Suprapubic skin (tissue), 4 donors: Measurements from ENCODE around the gene HORMAD2. TPM values are rescaled to one million over a fixed set of nuclear protein-coding genes. Genes with fewer than 3 reads are reported as not detected.

Experiments used
- DNase-seq, 2 donors: peaks; one replicate each; pipeline ENCODE4 v3.0.0-alpha.2; 2019; ENCODE audit warnings: low spot score in 2 of 2
- H3K27ac ChIP-seq: fragments of 200-600 bp; sonication (generic); one replicate; pipeline ENCODE4 v1.5.1; 2019
- H3K27me3 ChIP-seq: fragments of 200-600 bp; sonication (generic); one replicate; pipeline ENCODE4 v1.5.1; 2019
- H3K36me3 ChIP-seq: fragments of 200-600 bp; sonication (generic); one replicate; pipeline ENCODE4 v1.5.1; 2019
- H3K4me1 ChIP-seq: fragments of 200-600 bp; sonication (generic); one replicate; pipeline ENCODE4 v1.5.1; 2019
- H3K4me3 ChIP-seq: fragments of 200-600 bp; sonication (generic); one replicate; pipeline ENCODE4 v1.5.1; 2019; ENCODE audit warnings: mild to moderate bottlenecking
- H3K9me3 ChIP-seq: fragments of 200-600 bp; sonication (generic); one replicate; pipeline ENCODE4 v1.5.1; 2019
- CTCF ChIP-seq, 2 donors: fragments of 200-600 bp in 1 of 2; fragments of 450-650 bp in 1 of 2; sonication (generic) in 1 of 2; IDR thresholded peaks; one replicate each; pipeline ENCODE4 v1.5.1; 2016 to 2019; ENCODE audit warnings: antibody characterized with exemption in 2 of 2, mild to moderate bottlenecking in 1 of 2, moderate library complexity in 1 of 2
- EP300 ChIP-seq: sonication (generic); formaldehyde crosslinking; IDR thresholded peaks from one replicate; pipeline ENCODE4 v1.6.1; 2017; ENCODE audit warnings: antibody characterized with exemption
- POLR2A ChIP-seq, 2 donors: fragments of 450-650 bp; IDR thresholded peaks; one replicate each; pipeline ENCODE4 v1.6.1; 2017; ENCODE audit warnings: antibody characterized with exemption in 2 of 2, mild to moderate bottlenecking in 2 of 2, moderate library complexity in 2 of 2
- POLR2AphosphoS5 ChIP-seq, 3 donors: sonication (generic); formaldehyde crosslinking; IDR thresholded peaks; one replicate each; pipeline ENCODE4 v1.6.1; 2017; ENCODE audit warnings: antibody characterized with exemption in 3 of 3
- WGBS: methylation state at CpG from one replicate; pipeline ENCODE4 v1.1.5; 2018; 5-methylcytosine and 5-hydroxymethylcytosine counted together
- total RNA-seq, 4 donors: library from RNA; depleted of rRNA; stranded (reverse); fragments of >200 nt; gene quantifications; one replicate each; pipeline ENCODE4 v1.1.0, GENCODE V29; 2016

The HORMAD2 gene
- total RNA-seq, 4 donors from 2014 or later = not detected

GRCh38 chr22:30183861-30184278, 103.6 kb downstream of the HORMAD2 start:
- no peaks in the 10 kb centered on the region for H3K4me1 ChIP-seq
- no peak overlapping the region for H3K27ac ChIP-seq
- TF ChIP-seq EP300 = no peak
- TF ChIP-seq POLR2AphosphoS5 (IDR thresholded peaks at IDR 0.05) = no peak
- TF ChIP-seq POLR2A (IDR thresholded peaks at IDR 0.05) = no peak
- no peak for TF ChIP-seq CTCF (IDR thresholded peaks at IDR 0.05)
- H3K36me3 ChIP-seq = no peaks in the 10 kb centered on the region
- 71% methylated on average over 2 of the region's 2 CpGs for WGBS
- no peak for DNase-seq
- H3K4me3 ChIP-seq = no peak overlapping the region
- H3K27me3 ChIP-seq = no peaks in the 10 kb centered on the region
- no peaks in the 10 kb centered on the region for H3K9me3 ChIP-seq

GRCh38 chr22:30185129-30185528, 104.9 kb downstream of the HORMAD2 start:
- TF ChIP-seq CTCF (IDR thresholded peaks at IDR 0.05) = no peak
- Histone ChIP-seq H3K4me3 (no peak overlapping the region), H3K9me3 (no peaks in the 10 kb centered on the region), H3K27ac (no peak overlapping the region), H3K36me3 (no peaks in the 10 kb centered on the region), H3K27me3 (no peaks in the 10 kb centered on the region), H3K4me1 (no peaks in the 10 kb centered on the region)
- no peak for DNase-seq
- 92% methylated on average over 5 of the region's 5 CpGs for WGBS

GRCh38 chr22:30185549-30185948, 105.3 kb downstream of the HORMAD2 start:
- no peaks in the 10 kb centered on the region for H3K27me3 ChIP-seq
- no peak overlapping the region for H3K4me3 ChIP-seq
- no peak for DNase-seq
- H3K4me1 ChIP-seq = no peaks in the 10 kb centered on the region
- no peaks in the 10 kb centered on the region for H3K9me3 ChIP-seq
- no peak overlapping the region for H3K27ac ChIP-seq
- TF ChIP-seq POLR2AphosphoS5 (IDR thresholded peaks at IDR 0.05) (no peak), EP300 (no peak), CTCF (IDR thresholded peaks at IDR 0.05) (no peak), POLR2A (IDR thresholded peaks at IDR 0.05) (no peak)
- H3K36me3 ChIP-seq = no peaks in the 10 kb centered on the region

GRCh38 chr22:30186041-30186440, 105.8 kb downstream of the HORMAD2 start:
- Histone ChIP-seq H3K4me3 (no peak overlapping the region), H3K9me3 (no peaks in the 10 kb centered on the region), H3K27me3 (no peaks in the 10 kb centered on the region), H3K4me1 (no peaks in the 10 kb centered on the region), H3K36me3 (no peaks in the 10 kb centered on the region), H3K27ac (no peak overlapping the region)
- no peak for DNase-seq
- TF ChIP-seq POLR2A (IDR thresholded peaks at IDR 0.05) (no peak), EP300 (no peak), CTCF (IDR thresholded peaks at IDR 0.05) (no peak), POLR2AphosphoS5 (IDR thresholded peaks at IDR 0.05) (no peak)

GRCh38 chr22:30186510-30186909, 106.2 kb downstream of the HORMAD2 start:
- 89% methylated on average over 5 of the region's 5 CpGs for WGBS
- Histone ChIP-seq H3K27ac (no peak overlapping the region), H3K9me3 (no peaks in the 10 kb centered on the region), H3K4me1 (no peaks in the 10 kb centered on the region), H3K27me3 (no peaks in the 10 kb centered on the region), H3K4me3 (no peak overlapping the region), H3K36me3 (no peaks in the 10 kb centered on the region)
- TF ChIP-seq POLR2AphosphoS5 (IDR thresholded peaks at IDR 0.05) (no peak), POLR2A (IDR thresholded peaks at IDR 0.05) (no peak), CTCF (IDR thresholded peaks at IDR 0.05) (no peak), EP300 (no peak)
- DNase-seq = no peak
